NOMO-1 treated with dmso at 0.1 percent for 144 hours (cell line): ENCODE results near the gene AMBP.

ENCODE experiments used
- DNase-seq: peaks from one replicate; lab custom pipeline; 2025; ENCODE audit not compliant: unreplicated experiment; lab: John Stamatoyannopoulos, UW

Gene AMBP

GRCh38 chr9:114076237-114077161 lies 1.6 kb downstream of the AMBP start:
- no peak for DNase-seq

DNA sequence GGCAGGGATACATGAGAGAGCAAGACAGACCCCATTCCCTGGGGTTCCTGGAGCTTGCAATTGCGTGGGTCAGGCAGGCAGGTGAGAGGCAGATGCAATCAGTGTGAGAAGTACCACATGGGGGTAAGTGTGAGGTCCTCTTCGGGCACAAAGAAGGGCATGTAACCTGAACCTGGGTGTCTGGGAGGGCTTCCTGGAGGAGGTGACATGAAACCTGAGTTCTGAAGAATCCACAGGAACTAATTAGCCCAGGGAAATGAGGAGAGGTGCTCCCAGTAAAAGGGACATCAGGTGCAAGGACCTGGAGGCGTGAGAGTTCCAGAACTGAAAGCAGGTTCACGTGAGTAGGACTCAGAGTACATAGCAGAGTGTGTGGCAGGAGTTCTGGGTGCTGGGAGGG lies 2.5 kb downstream of the AMBP start:
- no peak for DNase-seq

DNA sequence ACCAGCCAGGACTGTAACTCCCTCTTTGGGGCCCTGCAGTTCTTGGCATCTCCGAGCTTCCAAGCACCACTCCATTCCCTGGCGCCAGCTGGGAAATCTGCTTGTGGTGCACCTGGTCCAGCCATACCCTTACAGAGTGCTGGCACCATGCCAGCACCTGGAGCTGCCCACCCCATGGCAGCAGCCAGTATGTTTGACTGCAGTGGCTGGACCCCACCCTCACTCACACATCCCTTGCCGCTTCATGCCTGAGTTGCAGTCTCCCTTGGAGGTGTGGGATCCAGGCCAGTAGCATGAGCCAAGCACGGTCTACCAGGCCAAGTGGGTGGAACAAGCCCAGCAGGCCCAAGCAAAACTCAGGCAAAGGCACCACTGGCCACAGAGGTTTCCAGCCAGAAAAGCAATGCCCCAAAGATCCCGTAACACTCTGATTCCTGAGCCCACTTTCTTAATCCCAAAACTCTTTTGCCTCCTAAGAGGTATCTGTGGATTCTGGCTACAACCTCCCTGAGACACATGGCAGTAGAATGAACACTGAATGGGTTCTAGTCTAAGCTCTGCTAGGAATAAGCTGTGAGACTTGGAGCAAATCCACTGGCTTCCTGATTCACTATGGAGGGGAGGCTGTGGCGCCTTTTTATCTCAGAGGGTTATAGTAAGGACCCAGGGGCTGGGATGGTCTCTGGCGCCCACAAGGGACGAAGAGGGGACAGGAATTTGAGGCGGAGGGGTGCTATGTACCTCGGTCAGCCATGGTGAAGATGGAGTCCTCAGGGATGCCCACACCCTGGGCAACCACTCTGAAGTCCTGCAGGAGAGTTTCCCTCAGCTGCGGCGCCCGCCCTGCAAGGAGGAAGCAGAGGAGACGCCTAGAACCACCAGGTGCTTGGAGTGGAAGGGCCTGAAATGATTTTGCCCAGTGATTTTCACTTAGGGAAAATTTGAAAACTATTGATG lies 5.6 kb downstream of the AMBP start:
- no peak for DNase-seq

- no peak for DNase-seq
Measured at GRCh38 chr9:114071197-114071795, 6.8 kb downstream of the AMBP start.

GRCh38 chr9:114070188-114071103 lies 7.7 kb downstream of the AMBP start:
- no peak for DNase-seq

- no peak for DNase-seq
Measured at GRCh38 chr9:114069476-114070187, 8.5 kb downstream of the AMBP start.

DNA sequence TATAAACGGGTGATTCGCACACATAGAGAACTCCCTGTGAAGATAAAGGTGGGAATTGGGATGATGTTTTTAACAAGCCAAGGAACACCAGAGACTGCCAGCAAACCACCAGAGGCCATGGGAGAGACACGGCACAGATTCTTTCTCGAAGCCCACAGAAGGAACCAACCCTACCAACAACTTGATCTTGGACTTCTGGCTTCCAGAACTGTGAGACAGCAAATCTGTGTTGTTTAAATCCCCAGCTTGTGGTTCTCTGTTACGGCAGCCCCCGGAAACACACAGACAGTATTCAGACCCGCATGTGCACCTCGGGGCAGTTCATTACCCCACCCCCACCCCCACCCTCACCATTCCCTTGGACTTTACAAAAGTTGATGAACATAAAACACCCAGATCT lies 12.8 kb downstream of the AMBP start:
- DNase-seq = no peak

- DNase-seq = no peak
Measured at GRCh38 chr9:114061830-114062474, 16.1 kb downstream of the AMBP start.

GRCh38 chr9:114061292-114061691 lies 16.8 kb downstream of the AMBP start:
- DNase-seq = no peak

GRCh38 chr9:114060711-114061110 lies 17.4 kb downstream of the AMBP start:
- no peak for DNase-seq

DNA sequence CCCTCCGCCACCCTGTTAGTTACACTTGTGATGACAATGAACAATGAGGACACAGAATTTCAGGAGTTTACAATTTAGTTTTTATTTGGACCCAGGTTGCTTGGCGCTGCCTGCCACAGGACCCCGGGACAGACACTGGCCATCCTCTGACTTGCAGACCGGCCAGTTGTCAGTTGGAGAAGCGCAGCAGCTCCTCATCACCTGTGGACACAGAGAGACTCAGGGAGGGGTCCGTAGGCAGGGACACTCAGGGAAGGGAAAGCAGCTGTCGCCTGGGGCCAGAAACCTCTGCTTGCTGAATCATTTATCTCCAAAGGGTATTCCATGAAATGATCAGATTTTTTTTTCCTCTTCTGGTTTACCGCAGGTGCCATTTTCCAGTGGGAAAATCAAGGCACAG lies 18.0 kb downstream of the AMBP start:
- no peak for DNase-seq

GRCh38 chr9:114059047-114059803 lies 18.9 kb downstream of the AMBP start:
- no peak for DNase-seq

DNA sequence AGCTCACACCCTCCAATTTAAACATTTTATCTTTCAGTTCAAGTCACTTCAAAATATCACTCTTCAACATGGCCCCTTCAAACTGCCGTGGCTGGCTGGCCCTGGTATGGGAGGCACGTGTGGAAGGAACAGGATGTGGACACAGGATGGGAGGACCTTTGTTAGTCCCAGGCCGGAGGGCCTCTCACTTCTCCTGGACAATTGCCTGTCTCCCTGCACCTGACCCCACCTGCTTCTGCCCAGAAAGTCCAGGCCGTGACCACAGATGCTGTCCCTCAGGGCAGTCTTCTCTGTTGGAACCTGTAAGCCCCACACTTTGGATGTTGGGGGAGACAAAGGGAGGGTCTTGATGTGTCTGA lies 19.4 kb downstream of the AMBP start:
- no peak for DNase-seq

DNA sequence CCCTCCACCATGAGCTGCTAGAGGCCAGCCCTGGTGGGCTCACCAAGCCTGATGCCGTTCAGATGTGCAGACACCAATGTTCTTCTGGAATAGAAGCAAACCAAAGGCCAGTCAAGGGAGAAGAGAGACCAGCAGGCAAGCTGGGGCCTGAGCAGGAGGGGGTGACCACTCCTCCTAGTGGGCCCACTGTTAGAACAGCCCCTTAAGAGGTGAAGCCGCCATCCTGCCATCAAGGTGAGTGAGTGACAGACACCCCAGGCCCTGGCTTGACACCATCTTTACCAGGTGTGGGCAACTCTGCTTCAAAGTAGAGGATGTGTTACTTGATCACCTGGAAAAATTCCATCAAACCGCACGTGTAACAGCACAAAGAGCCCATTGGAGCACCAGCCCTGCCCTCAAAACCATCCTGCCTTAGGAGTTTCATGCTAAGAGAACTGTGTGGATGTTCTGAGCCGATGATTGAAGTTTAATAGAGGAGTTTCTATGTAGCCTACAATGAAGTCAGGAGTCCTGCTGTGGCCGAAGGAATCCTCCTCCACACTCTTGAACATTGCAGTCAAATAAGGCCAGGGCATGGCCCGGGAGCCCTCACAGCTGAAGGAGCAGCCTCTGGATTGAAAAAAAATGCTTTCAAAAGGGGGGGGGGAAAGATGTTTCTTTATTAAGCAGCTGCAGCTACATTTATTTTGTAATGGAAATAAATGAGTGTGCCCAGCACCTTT lies 20.8 kb downstream of the AMBP start:
- no peak for DNase-seq

DNA sequence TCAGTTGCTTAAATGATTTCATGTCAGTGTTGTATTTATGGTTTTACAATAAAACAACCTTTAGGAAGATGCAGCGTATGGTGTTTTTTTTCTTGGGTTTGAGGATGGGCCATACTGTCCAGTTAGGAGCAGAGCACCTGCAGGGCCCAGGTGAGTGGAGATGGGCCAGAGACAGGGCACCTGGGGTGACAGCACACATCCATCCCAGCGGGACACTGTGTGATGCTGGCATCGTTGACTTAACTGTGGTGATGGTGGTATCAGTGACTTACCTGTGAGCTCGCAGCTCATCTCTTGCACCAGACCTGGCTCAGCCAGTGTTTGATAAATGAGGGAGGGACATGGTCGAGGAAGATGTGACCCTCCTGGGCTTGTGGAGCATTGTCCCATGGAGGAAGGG lies 21.6 kb downstream of the AMBP start:
- DNase-seq = no peak

DNA sequence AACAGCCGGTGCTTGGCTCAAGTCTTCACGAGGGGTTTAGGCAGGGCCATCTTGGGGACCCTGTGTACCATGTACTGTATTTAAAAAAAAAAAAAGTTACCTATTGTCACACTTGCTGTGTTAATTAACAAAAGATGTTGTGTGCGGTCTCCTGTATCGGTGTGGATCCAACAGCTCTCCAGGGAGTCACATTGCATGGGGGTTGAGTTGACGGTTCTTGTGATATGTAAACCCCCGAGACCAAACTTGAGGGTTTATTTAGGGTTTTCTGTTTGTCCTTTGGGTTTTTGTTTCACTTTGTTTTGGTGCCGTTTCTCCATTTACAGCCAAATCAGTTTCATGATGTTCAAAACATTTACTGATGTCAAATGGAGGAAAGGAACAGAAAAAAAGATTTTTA lies 22.2 kb downstream of the AMBP start:
- DNase-seq = no peak

- DNase-seq = no peak
Measured at GRCh38 chr9:114055061-114055460, 23.0 kb downstream of the AMBP start.

DNA sequence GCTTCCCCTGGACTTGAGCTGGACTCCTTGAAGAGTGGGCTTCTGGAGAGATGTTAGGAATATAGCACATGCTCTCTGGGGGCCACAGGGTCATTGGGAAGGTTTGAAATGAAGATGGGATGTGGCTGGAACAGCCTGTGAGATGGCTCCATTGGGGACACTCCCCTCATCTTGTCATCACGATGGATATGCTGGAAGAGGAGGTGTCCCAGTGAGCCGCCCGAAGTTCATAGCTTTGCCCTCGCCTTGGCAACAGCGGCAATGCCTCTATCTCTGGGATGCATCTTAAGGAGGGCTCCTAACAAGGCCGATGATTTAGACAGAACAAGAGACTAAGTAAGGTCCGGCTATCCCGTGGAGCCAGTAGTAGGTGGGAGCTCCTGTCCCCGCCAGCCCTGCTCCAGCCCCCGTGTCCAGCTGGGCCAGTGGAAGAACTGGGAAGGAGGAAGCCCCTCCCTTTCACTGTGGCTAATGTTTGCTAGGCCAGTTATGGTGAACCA lies 23.9 kb downstream of the AMBP start:
- DNase-seq = no peak
